ENCODE measurements around the gene RUBCNL.
A peak's percentile ranks its signal among the peaks of the same experiment; 100 is the strongest.
"Not testable (repeated sequence)": the region's sequence is repeated elsewhere in the genome, so short reads cannot be mapped to it uniquely, and the experiment has no call there.

RUBCNL gene

GRCh38 chr13:46387064-46387851, at the start of gene RUBCNL:
TSS of gene RUBCNL (minus strand) at chr13:46387252. CDS start at chr13:46372475, 14,777 bp downstream.
- no peaks in the 10 kb centered on the region for H3K9me3 ChIP-seq (ENCODE audit: control insufficient read depth, insufficient read depth, low read length)
- peaks cover 23% of the 10 kb centered on the region for H3K4me1 ChIP-seq (ENCODE audit: insufficient read depth, low read length)
- no peaks in the 10 kb centered on the region for H3K36me3 ChIP-seq (ENCODE audit: insufficient read depth, low read length)
- peak within 1 kb of the TSS; percentile 56 for H3K9ac ChIP-seq (ENCODE audit: low read depth, low read length)

GRCh38 chr13:46429558-46429957, 42.5 kb upstream of the RUBCNL start:
- H3K9me3 ChIP-seq (ENCODE audit: control insufficient read depth, insufficient read depth, low read length); H3K36me3 ChIP-seq (ENCODE audit: insufficient read depth, low read length); H3K9ac ChIP-seq (ENCODE audit: low read depth, low read length); H3K4me1 ChIP-seq (ENCODE audit: insufficient read depth, low read length): not testable (repeated sequence)

GRCh38 chr13:46405457-46405856, 18.4 kb upstream of the RUBCNL start:
- H3K4me1 ChIP-seq (ENCODE audit: insufficient read depth, low read length), result peaks cover 1% of the 10 kb centered on the region; the same call in 1 of the 2 replicates
- peaks cover 6% of the 10 kb centered on the region for H3K9me3 ChIP-seq (ENCODE audit: control insufficient read depth, insufficient read depth, low read length)
- H3K36me3 ChIP-seq (ENCODE audit: insufficient read depth, low read length), result no peaks in the 10 kb centered on the region
- H3K9ac ChIP-seq (ENCODE audit: low read depth, low read length), result no peak overlapping the region

- Histone ChIP-seq H3K9ac (ENCODE audit: low read depth, low read length) (no peak overlapping the region), H3K36me3 (ENCODE audit: insufficient read depth, low read length) (no peaks in the 10 kb centered on the region), H3K4me1 (ENCODE audit: insufficient read depth, low read length) (peaks cover 4% of the 10 kb centered on the region; the same call in 1 of the 2 replicates), H3K9me3 (ENCODE audit: control insufficient read depth, insufficient read depth, low read length) (peaks cover 6% of the 10 kb centered on the region)
Observed at GRCh38 chr13:46404733-46405100, 17.7 kb upstream of the RUBCNL start.

GRCh38 chr13:46403851-46404732, 17.0 kb upstream of the RUBCNL start:
- H3K9me3 ChIP-seq (ENCODE audit: control insufficient read depth, insufficient read depth, low read length), result peaks cover 6% of the 10 kb centered on the region
- H3K9ac ChIP-seq (ENCODE audit: low read depth, low read length), result no peak overlapping the region
- no peaks in the 10 kb centered on the region for H3K36me3 ChIP-seq (ENCODE audit: insufficient read depth, low read length)
- H3K4me1 ChIP-seq (ENCODE audit: insufficient read depth, low read length), result peaks cover 4% of the 10 kb centered on the region; the same call in 1 of the 2 replicates

- H3K9me3 ChIP-seq (ENCODE audit: control insufficient read depth, insufficient read depth, low read length), result peaks cover 6% of the 10 kb centered on the region
- peaks cover 4% of the 10 kb centered on the region; the same call in 1 of the 2 replicates for H3K4me1 ChIP-seq (ENCODE audit: insufficient read depth, low read length)
- H3K9ac ChIP-seq (ENCODE audit: low read depth, low read length), result no peak overlapping the region
- H3K36me3 ChIP-seq (ENCODE audit: insufficient read depth, low read length), result no peaks in the 10 kb centered on the region
Observed at GRCh38 chr13:46402178-46402577, 15.1 kb upstream of the RUBCNL start.

- no peak overlapping the region for H3K9ac ChIP-seq (ENCODE audit: low read depth, low read length)
- no peaks in the 10 kb centered on the region for H3K36me3 ChIP-seq (ENCODE audit: insufficient read depth, low read length)
- H3K9me3 ChIP-seq (ENCODE audit: control insufficient read depth, insufficient read depth, low read length), result peaks cover 6% of the 10 kb centered on the region
- peaks cover 4% of the 10 kb centered on the region; the same call in 1 of the 2 replicates for H3K4me1 ChIP-seq (ENCODE audit: insufficient read depth, low read length)
Observed at GRCh38 chr13:46401432-46401831, 14.4 kb upstream of the RUBCNL start.

GRCh38 chr13:46396341-46396740, 9.3 kb upstream of the RUBCNL start:
- no peaks in the 10 kb centered on the region for H3K9me3 ChIP-seq (ENCODE audit: control insufficient read depth, insufficient read depth, low read length)
- H3K4me1 ChIP-seq (ENCODE audit: insufficient read depth, low read length), result peaks cover 4% of the 10 kb centered on the region; the same call in 1 of the 2 replicates
- no peak overlapping the region for H3K9ac ChIP-seq (ENCODE audit: low read depth, low read length)
- no peaks in the 10 kb centered on the region for H3K36me3 ChIP-seq (ENCODE audit: insufficient read depth, low read length)

GRCh38 chr13:46392967-46393366, 5.9 kb upstream of the RUBCNL start:
- no peaks in the 10 kb centered on the region for H3K9me3 ChIP-seq (ENCODE audit: control insufficient read depth, insufficient read depth, low read length)
- H3K9ac ChIP-seq (ENCODE audit: low read depth, low read length), result no peak overlapping the region
- no peaks in the 10 kb centered on the region for H3K36me3 ChIP-seq (ENCODE audit: insufficient read depth, low read length)
- peaks cover 16% of the 10 kb centered on the region for H3K4me1 ChIP-seq (ENCODE audit: insufficient read depth, low read length)

GRCh38 chr13:46389457-46390451, 2.7 kb upstream of the RUBCNL start:
- peaks cover 23% of the 10 kb centered on the region for H3K4me1 ChIP-seq (ENCODE audit: insufficient read depth, low read length)
- H3K9me3 ChIP-seq (ENCODE audit: control insufficient read depth, insufficient read depth, low read length), result no peaks in the 10 kb centered on the region
- H3K36me3 ChIP-seq (ENCODE audit: insufficient read depth, low read length), result no peaks in the 10 kb centered on the region
- H3K9ac ChIP-seq (ENCODE audit: low read depth, low read length), result no peak overlapping the region

- H3K4me1 ChIP-seq (ENCODE audit: insufficient read depth, low read length), result peaks cover 23% of the 10 kb centered on the region
Observed at GRCh38 chr13:46388846-46389245, 1.8 kb upstream of the RUBCNL start.

GRCh38 chr13:46388308-46388707, 1.3 kb upstream of the RUBCNL start:
- Histone ChIP-seq H3K4me1 (ENCODE audit: insufficient read depth, low read length) (peaks cover 23% of the 10 kb centered on the region), H3K36me3 (ENCODE audit: insufficient read depth, low read length) (no peaks in the 10 kb centered on the region), H3K9ac (ENCODE audit: low read depth, low read length) (no peak overlapping the region; the same call in 1 of the 2 replicates), H3K9me3 (ENCODE audit: control insufficient read depth, insufficient read depth, low read length) (no peaks in the 10 kb centered on the region)

More at GRCh38 chr13:46388846-46389245, 1.8 kb upstream of the RUBCNL start:
- Histone ChIP-seq H3K36me3 (ENCODE audit: insufficient read depth, low read length) (no peaks in the 10 kb centered on the region), H3K9me3 (ENCODE audit: control insufficient read depth, insufficient read depth, low read length) (no peaks in the 10 kb centered on the region), H3K9ac (ENCODE audit: low read depth, low read length) (no peak overlapping the region)

GRCh38 chr13:46386392-46387063, 524 bp downstream of the RUBCNL start:
- Histone ChIP-seq H3K36me3 (ENCODE audit: insufficient read depth, low read length) (no peaks in the 10 kb centered on the region), H3K9ac (ENCODE audit: low read depth, low read length) (peak overlapping the region; percentile 56; the same call in 1 of the 2 replicates), H3K4me1 (ENCODE audit: insufficient read depth, low read length) (peaks cover 23% of the 10 kb centered on the region)

More at GRCh38 chr13:46386392-46387063, 524 bp downstream of the RUBCNL start:
- H3K9me3 ChIP-seq (ENCODE audit: control insufficient read depth, insufficient read depth, low read length), result no peaks in the 10 kb centered on the region
